Skeletal muscle tissue (tissue), 4 donors: ENCODE results near the gene FPR3. TPM values are rescaled to one million over a fixed set of nuclear protein-coding genes. Genes with fewer than 3 reads are reported as not detected.

ENCODE experiments used
- H3K27ac ChIP-seq: one replicate; pipeline ENCODE4 v1.7.0; 2013; ENCODE audit warnings: mild to moderate bottlenecking, low read depth, low read length, inconsistent platforms
- H3K27me3 ChIP-seq, 3 donors: one replicate each; pipeline ENCODE4 v1.7.0; 2013; ENCODE audit warnings: low read length in 3 of 3; ENCODE audit not compliant: control insufficient read depth in 3 of 3, insufficient read depth in 3 of 3
- H3K36me3 ChIP-seq, 3 donors: one replicate each; pipeline ENCODE4 v1.7.0; 2013; ENCODE audit warnings: low read length in 3 of 3; ENCODE audit not compliant: control insufficient read depth in 3 of 3, insufficient read depth in 3 of 3
- H3K4me1 ChIP-seq, 3 donors: one replicate each; pipeline ENCODE4 v1.7.0; 2013; ENCODE audit warnings: low read length in 3 of 3, mild to moderate bottlenecking in 3 of 3; ENCODE audit not compliant: control insufficient read depth in 3 of 3, insufficient read depth in 3 of 3
- H3K4me3 ChIP-seq, 3 donors: one replicate each; pipeline ENCODE4 v1.7.0; 2013; ENCODE audit warnings: low read length in 3 of 3
- H3K9ac ChIP-seq, 3 donors: one replicate each; pipeline ENCODE4 v1.7.0; 2013; ENCODE audit warnings: low read length in 3 of 3, mild to moderate bottlenecking in 3 of 3, moderate library complexity in 2 of 3, low read depth in 1 of 3
- H3K9me3 ChIP-seq, 3 donors: one replicate each; pipeline ENCODE4 v1.7.0; 2013; ENCODE audit warnings: low read length in 3 of 3; ENCODE audit not compliant: control insufficient read depth in 3 of 3
- total RNA-seq: library from RNA; depleted of rRNA; stranded (reverse); fragments of >200 nt; gene quantifications from one replicate; pipeline ENCODE4 v1.2.3, GENCODE V29; 2014
- donor health status: Osteomylitis.

Gene FPR3
- total RNA-seq, 1 donor from 2014 or later: 0.52 TPM

- Histone ChIP-seq H3K9me3 (no peaks in the 10 kb centered on the region), H3K4me3 (no peak overlapping the region), H3K27me3 (no peaks in the 10 kb centered on the region), H3K27ac (peak overlapping the region; percentile 21), H3K4me1 (no peaks in the 10 kb centered on the region), H3K36me3 (no peaks in the 10 kb centered on the region), H3K9ac (no peak overlapping the region)
These were observed 21.8 kb downstream of the FPR3 start for GRCh38 chr19:51816711-51817110.

DNA sequence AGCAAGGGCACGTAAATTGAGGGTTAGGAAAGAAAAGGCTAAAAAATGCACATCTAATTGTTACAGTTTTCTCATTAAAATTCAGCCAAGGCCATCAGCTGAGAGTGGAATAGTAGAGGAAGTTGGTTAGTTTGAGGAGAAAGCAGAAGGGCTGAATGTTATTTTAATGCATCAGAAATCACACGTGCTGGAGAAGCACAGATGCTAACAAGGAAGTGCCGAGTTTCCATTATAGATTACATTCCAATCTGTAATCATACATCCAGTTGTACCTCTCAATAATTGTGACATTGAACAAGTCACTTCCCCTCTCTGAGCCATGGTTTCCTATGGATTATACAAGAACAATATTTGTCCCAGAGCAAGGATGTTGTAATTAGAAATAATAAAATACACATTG is 25.1 kb downstream of the FPR3 start:
- Histone ChIP-seq H3K36me3 (no peaks in the 10 kb centered on the region), H3K9me3 (peaks cover 0 to 3% (median 0%) of the 10 kb centered on the region in 3 donors), H3K27me3 (no peaks in the 10 kb centered on the region), H3K4me3 (no peak overlapping the region), H3K9ac (no peak overlapping the region), H3K4me1 (no peaks in the 10 kb centered on the region), H3K27ac (peak overlapping the region; percentile 36)

DNA sequence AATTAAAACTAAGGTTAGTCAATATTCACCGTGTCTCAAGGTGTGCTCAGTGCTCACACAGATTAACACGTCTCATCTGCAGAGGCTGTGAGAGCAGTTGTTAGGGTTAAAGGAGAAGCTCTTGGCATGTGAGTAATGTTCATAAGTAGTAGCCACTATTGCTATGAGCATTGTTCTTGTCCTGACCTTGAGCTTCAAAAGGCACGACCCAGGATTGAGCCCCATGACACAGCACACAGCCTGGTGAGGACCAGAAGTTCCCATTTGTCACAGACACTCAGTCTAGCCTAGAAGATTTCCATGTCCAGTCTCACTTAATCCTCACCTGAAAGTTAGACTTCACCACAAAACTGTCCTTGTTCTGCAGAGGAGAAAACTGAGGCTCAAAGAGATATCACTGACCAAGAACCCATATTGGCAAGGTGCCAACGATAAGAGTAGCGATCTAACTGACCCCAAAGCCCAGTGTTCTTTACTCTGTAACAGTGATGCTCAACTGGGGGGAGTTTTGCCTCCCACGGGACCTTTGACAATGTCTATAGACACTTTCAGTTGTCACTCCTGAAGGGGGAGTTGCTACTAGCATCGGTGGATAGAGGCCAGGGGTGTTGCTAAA is 26.0 kb downstream of the FPR3 start:
- Histone ChIP-seq H3K4me1 (no peaks in the 10 kb centered on the region), H3K27ac (no peak overlapping the region)

DNA sequence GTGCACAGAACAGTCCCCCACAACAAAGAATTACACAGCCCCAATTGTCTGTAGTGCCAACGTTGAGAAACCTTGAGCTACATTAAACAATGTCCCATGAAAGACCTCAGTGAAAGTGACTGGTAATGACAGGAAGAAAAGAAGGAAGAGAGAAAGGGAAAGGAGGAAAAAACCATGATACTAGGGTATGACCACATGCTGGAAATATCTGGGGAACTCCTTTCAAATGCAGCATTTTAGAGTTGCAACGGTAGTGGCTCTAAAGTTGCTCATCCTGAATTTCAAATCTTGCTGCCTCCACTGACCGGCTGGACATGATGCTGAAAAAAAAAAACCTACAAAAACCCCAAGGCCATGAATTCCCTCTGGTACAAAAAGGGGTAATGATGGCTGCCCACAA is 26.5 kb downstream of the FPR3 start:
- Histone ChIP-seq H3K36me3 (no peaks in the 10 kb centered on the region), H3K9ac (no peak overlapping the region), H3K4me3 (no peak overlapping the region), H3K9me3 (peaks cover 0 to 3% (median 0%) of the 10 kb centered on the region in 3 donors), H3K4me1 (no peaks in the 10 kb centered on the region), H3K27ac (no peak overlapping the region), H3K27me3 (no peaks in the 10 kb centered on the region)

More for the DNA sequence above, 26.0 kb downstream of the FPR3 start:
- no peaks in the 10 kb centered on the region for H3K36me3 ChIP-seq
- no peak overlapping the region for H3K9ac ChIP-seq
- H3K4me3 ChIP-seq: no peak overlapping the region
- peaks cover 0 to 3% (median 0%) of the 10 kb centered on the region in 3 donors for H3K9me3 ChIP-seq
- H3K27me3 ChIP-seq: no peaks in the 10 kb centered on the region

DNA sequence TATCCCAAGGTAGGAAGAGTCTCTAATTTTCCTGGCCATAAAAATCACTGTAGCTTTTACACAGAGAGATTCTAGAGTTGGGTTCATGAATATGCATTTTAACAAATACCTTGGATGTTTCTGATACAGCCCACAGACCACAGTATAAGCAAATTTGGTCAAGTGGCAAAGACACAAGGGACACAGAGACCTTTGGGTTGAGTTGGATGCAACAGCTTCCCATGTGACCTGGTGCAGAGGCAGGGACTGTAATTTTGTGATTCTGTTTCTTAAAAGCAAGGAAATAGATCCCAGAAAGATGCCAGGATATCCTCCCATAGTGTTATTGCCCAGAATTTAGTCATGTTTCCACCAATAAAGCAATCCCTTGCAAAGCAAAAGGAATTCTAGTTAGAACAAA is 27.0 kb downstream of the FPR3 start:
- peak overlapping the region; percentile 9 for H3K27ac ChIP-seq
- H3K9ac ChIP-seq: no peak overlapping the region
- no peaks in the 10 kb centered on the region for H3K27me3 ChIP-seq
- H3K36me3 ChIP-seq: no peaks in the 10 kb centered on the region
- no peaks in the 10 kb centered on the region for H3K4me1 ChIP-seq
- H3K9me3 ChIP-seq: peaks cover 0 to 3% (median under 1%) of the 10 kb centered on the region in 3 donors
- no peak overlapping the region for H3K4me3 ChIP-seq

DNA sequence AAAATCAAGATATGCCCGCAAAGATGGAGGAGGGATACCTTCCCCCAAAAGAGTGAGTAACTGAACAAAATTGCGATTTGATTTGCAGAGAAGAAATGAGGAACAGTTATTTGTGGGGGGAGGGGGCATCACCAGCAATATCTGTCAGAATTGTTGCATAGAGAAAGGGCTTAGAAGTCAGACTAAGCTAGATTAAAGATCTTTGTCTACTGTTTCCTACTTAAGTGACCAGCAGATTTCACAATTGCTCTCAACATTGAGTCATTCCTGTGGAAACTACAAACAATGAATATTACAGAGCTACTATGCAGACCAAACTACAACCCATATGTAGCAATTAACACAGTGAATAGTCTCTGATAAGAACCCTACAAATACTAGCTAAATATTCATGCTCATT is 27.4 kb downstream of the FPR3 start:
- no peaks in the 10 kb centered on the region for H3K4me1 ChIP-seq
- H3K9ac ChIP-seq: no peak overlapping the region

DNA sequence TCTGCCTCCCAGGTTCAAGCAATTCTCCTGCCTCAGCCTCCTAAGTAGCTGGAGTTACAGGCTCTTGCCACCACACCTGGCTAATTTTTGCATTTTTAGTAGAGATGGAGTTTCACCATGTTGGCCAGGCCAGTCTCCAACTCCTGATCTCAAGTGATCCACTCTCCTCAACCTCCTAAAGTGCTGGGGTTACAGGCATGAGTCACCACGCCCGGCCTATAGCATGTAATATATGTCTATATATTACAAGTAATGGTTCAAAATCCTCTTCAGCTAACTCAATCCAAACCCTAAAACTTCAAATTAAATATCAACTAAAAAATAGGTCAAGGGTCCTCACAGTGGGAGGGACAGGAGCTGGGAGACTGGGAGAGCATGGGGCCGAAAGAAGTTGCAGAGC is 28.0 kb downstream of the FPR3 start:
- peak overlapping the region; percentile 9 for H3K27ac ChIP-seq

More for the DNA sequence above, 27.4 kb downstream of the FPR3 start:
- Histone ChIP-seq H3K27ac (peak overlapping the region; percentile 9), H3K27me3 (no peaks in the 10 kb centered on the region), H3K4me3 (no peak overlapping the region), H3K9me3 (peaks cover 0 to 3% (median 2%) of the 10 kb centered on the region in 3 donors), H3K36me3 (no peaks in the 10 kb centered on the region)

GRCh38 chr19:51824281-51825005 is 29.5 kb downstream of the FPR3 start:
- Histone ChIP-seq H3K27me3 (no peaks in the 10 kb centered on the region), H3K4me1 (no peaks in the 10 kb centered on the region), H3K9me3 (peaks cover 0 to 4% (median 4%) of the 10 kb centered on the region in 3 donors), H3K4me3 (no peak overlapping the region), H3K9ac (no peak overlapping the region), H3K36me3 (no peaks in the 10 kb centered on the region), H3K27ac (peak overlapping the region; percentile 42)

More for the DNA sequence above, 28.0 kb downstream of the FPR3 start:
- H3K9ac ChIP-seq: no peak overlapping the region
- H3K36me3 ChIP-seq: no peaks in the 10 kb centered on the region
- no peak overlapping the region for H3K4me3 ChIP-seq
- H3K27me3 ChIP-seq: no peaks in the 10 kb centered on the region
- H3K9me3 ChIP-seq: peaks cover 0 to 3% (median 2%) of the 10 kb centered on the region in 3 donors
- H3K4me1 ChIP-seq: no peaks in the 10 kb centered on the region

- Histone ChIP-seq H3K36me3 (no peaks in the 10 kb centered on the region), H3K9ac (no peak overlapping the region), H3K27ac (no peak overlapping the region), H3K4me1 (no peaks in the 10 kb centered on the region), H3K9me3 (peaks cover 0 to 7% (median 2%) of the 10 kb centered on the region in 3 donors), H3K4me3 (no peak overlapping the region), H3K27me3 (no peaks in the 10 kb centered on the region)
These were observed 35.3 kb downstream of the FPR3 start for GRCh38 chr19:51830274-51830673.

GRCh38 chr19:51837145-51837544 is 42.2 kb downstream of the FPR3 start:
- no peak overlapping the region for H3K9ac ChIP-seq
- H3K27me3 ChIP-seq: no peaks in the 10 kb centered on the region
- H3K9me3 ChIP-seq: peaks cover 0 to 4% (median 0%) of the 10 kb centered on the region in 3 donors
- H3K36me3 ChIP-seq: peaks cover 2 to 4% (median 2%) of the 10 kb centered on the region in 3 donors
- no peak overlapping the region for H3K27ac ChIP-seq
- no peak overlapping the region for H3K4me3 ChIP-seq
- no peaks in the 10 kb centered on the region for H3K4me1 ChIP-seq
